ENCODE measurements around the gene PPP2R5C. TPM values are rescaled to one million over a fixed set of nuclear protein-coding genes. Genes with fewer than 3 reads are reported as not detected.
A peak's percentile ranks its signal among the peaks of the same experiment; 100 is the strongest.

The PPP2R5C gene
- total and polyA plus RNA-seq, 9 of the 15 experiments (the other 6 are each of a cell fraction or from before 2014, with no cell fraction given), result 284 to 617 (median 395) TPM

- peak overlapping the region; percentile 77 for H3K27ac ChIP-seq (ENCODE audit: extremely low read depth, low read depth, low read length)
- FAIRE-seq (no peak), ATAC-seq (no peak), DNase-seq (ENCODE audit: extremely low read depth in 1 of 4, low spot score in 3 of 4) (no peak)
- peak overlapping the region; percentile 78 to 94 for H3K9ac ChIP-seq (ENCODE audit: insufficient read depth in 1 of 2, low read depth in 2 of 2, low read length in 2 of 2)
- 0% methylated on average over 4 of the region's 4 CpGs for WGBS (ENCODE audit: insufficient coverage, low coverage, missing lambda C conversion rate)
- no TSS peak for BruUV-seq (replicated peaks)
- H2AFZ ChIP-seq (ENCODE audit: low read depth, low read length), result no peak overlapping the region
- in situ Hi-C loops (cut with MboI) (no loop called here), intact Hi-C loops (cut with micrococcal nuclease) (loop anchor here (5.0 kb wide), 1 partner anchor 185 kb away; no protein-coding TSS in a partner anchor)
- POLR2A ChIA-PET, result interaction anchor here (0.6 to 2.7 kb wide), 4 partner anchors 8 to 493 kb away, joined by 3 to 12 read pairs (median 8); no protein-coding TSS in a partner anchor
- peaks cover 12 to 36% of the 10 kb centered on the region in 2 experiments for H3K4me1 ChIP-seq (replicated peaks in 1 of 2; ENCODE audit: control insufficient read depth in 2 of 2, insufficient read depth in 2 of 2, low read length in 2 of 2)
- peak overlapping the region; percentile 68; the same call in 1 of the 2 replicates for H3K4me2 ChIP-seq (ENCODE audit: insufficient read depth, low read length)
- H4K20me1 ChIP-seq (replicated peaks; ENCODE audit: control insufficient read depth, insufficient read depth, low read length), result peaks cover 5% of the 10 kb centered on the region
- no peak for TF ChIP-seq ZNF444 (CRISPR knock-in tag; IDR thresholded peaks at IDR 0.05)
- TF ChIP-seq EWSR1 (IDR thresholded peaks at IDR 0.05; ENCODE audit: borderline replicate concordance, low read depth, partially characterized antibody), result no peak
- TF ChIP-seq NRF1 (conservative IDR thresholded peaks at IDR 0.05 in 1 of 2, IDR thresholded peaks at IDR 0.05 in 1 of 2), result no peak
- TF ChIP-seq POLR2H (tag; IDR thresholded peaks at IDR 0.05; ENCODE audit: low read depth), result 0 out of 2 replicates have a peak, but pooled peaks have one; percentile 15
- TF ChIP-seq PHB2 (IDR thresholded peaks at IDR 0.05; ENCODE audit: low read depth), result no peak
- TF ChIP-seq DEAF1 (CRISPR knock-in tag; IDR thresholded peaks at IDR 0.05), result no peak
- no peak for TF ChIP-seq CUX1 (CRISPR knock-in tag; IDR thresholded peaks at IDR 0.05)
- peaks cover 49% of the 10 kb centered on the region for H3K36me3 ChIP-seq (ENCODE audit: control insufficient read depth, insufficient read depth, low read length)
- H3K27me3 ChIP-seq (ENCODE audit: control insufficient read depth in 2 of 2, insufficient read depth in 2 of 2, low read length in 2 of 2), result no peaks in the 10 kb centered on the region
- H3K9me1 ChIP-seq (ENCODE audit: control insufficient read depth, insufficient read depth, low read length), result no peaks in the 10 kb centered on the region
- 0 out of 2 replicates have a peak, but pooled peaks cover 2% of the 10 kb centered on the region for H3K9me3 ChIP-seq (replicated peaks; ENCODE audit: control insufficient read depth, insufficient read depth, low read depth, low read length)
- CTCF ChIA-PET (ENCODE audit: low intra/inter-chr PET ratio), result no interaction called here
- peaks cover 62% of the 10 kb centered on the region for H3K79me2 ChIP-seq (ENCODE audit: control insufficient read depth, insufficient read depth, low read length)
- H3K4me3 ChIP-seq, result peak overlapping the region; percentile 89
Measured at GRCh38 chr14:101762530-101763101, 1.1 kb downstream of the PPP2R5C start.
